ENCODE data around the gene GABRR3. TPM values are rescaled to one million over a fixed set of nuclear protein-coding genes. Genes with fewer than 3 reads are reported as not detected.

The GABRR3 gene
- total and polyA plus RNA-seq, 2 experiments from 2014 or later = not detected

DNA sequence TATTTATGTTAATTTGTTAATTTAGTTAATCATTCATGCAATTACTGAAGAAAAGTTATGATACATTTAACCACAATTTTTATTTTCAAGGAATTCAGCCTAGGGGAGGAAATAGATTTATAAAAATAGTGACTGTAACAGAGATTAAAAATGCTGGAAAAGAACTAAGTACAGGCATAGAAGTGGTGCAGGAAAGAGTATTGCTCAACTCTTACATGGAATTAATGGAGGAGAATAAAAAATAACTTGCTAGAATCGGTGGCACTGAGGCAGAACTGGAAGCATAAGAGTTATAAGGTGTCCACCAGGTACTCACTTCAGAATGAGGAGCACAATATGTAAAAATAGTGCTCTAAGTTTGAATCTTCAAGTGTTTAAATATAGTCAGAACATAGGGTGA, 38.4 kb upstream of the GABRR3 start:
- no peaks in the 10 kb centered on the region for H3K4me1 Mint-ChIP-seq
- no peak overlapping the region for H2AFZ ChIP-seq
- H3K27ac Mint-ChIP-seq = no peak overlapping the region
- no peaks in the 10 kb centered on the region for H3K36me3 ChIP-seq (ENCODE audit: insufficient read depth)
- H3K27me3 ChIP-seq (ENCODE audit: insufficient read depth) = no peaks in the 10 kb centered on the region
- no peaks in the 10 kb centered on the region for H3F3A ChIP-seq (replicated peaks; ENCODE audit: low read depth)
- H3K9me2 ChIP-seq (ENCODE audit: insufficient read depth) = 0 out of 2 replicates have a peak, but pooled peaks cover 3% of the 10 kb centered on the region
- no peaks in the 10 kb centered on the region for H4K20me1 ChIP-seq (replicated peaks; ENCODE audit: insufficient read depth)
- H3K79me2 ChIP-seq (replicated peaks; ENCODE audit: insufficient read depth) = no peaks in the 10 kb centered on the region
- DNase-seq (ENCODE audit: low spot score) (no peak), ATAC-seq (no peak)
- H3K4me3 Mint-ChIP-seq = no peak overlapping the region
- no peak overlapping the region for H3K4me3 ChIP-seq
- H3K36me3 Mint-ChIP-seq (ENCODE audit: low read depth) = no peaks in the 10 kb centered on the region
- H3K27me3 Mint-ChIP-seq (ENCODE audit: insufficient read depth, low read depth, poor library complexity) = no peaks in the 10 kb centered on the region
- TF ChIP-seq, protein P1, sequence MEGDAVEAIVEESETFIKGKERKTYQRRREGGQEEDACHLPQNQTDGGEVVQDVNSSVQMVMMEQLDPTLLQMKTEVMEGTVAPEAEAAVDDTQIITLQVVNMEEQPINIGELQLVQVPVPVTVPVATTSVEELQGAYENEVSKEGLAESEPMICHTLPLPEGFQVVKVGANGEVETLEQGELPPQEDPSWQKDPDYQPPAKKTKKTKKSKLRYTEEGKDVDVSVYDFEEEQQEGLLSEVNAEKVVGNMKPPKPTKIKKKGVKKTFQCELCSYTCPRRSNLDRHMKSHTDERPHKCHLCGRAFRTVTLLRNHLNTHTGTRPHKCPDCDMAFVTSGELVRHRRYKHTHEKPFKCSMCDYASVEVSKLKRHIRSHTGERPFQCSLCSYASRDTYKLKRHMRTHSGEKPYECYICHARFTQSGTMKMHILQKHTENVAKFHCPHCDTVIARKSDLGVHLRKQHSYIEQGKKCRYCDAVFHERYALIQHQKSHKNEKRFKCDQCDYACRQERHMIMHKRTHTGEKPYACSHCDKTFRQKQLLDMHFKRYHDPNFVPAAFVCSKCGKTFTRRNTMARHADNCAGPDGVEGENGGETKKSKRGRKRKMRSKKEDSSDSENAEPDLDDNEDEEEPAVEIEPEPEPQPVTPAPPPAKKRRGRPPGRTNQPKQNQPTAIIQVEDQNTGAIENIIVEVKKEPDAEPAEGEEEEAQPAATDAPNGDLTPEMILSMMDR (conservative IDR thresholded peaks at IDR 0.05; ENCODE audit: low read depth in 2 of 2) = no peak
- TF ChIP-seq STAT1 (IDR thresholded peaks at IDR 0.05; ENCODE audit: unreplicated experiment) (no peak), CREB1 (CRISPR knock-in tag; IDR thresholded peaks at IDR 0.05; ENCODE audit: low read depth) (no peak), POLR2AphosphoS5 (IDR thresholded peaks at IDR 0.05; ENCODE audit: low read depth) (no peak), ZNF331 (CRISPR knock-in tag; IDR thresholded peaks at IDR 0.05; ENCODE audit: low read depth) (no peak), EZH2phosphoT487 (IDR thresholded peaks at IDR 0.05; ENCODE audit: unreplicated experiment) (no peak), JUNB (IDR thresholded peaks at IDR 0.05; ENCODE audit: unreplicated experiment) (no peak), NANOG (IDR thresholded peaks at IDR 0.05; ENCODE audit: borderline replicate concordance) (no peak), EZH2 (IDR thresholded peaks at IDR 0.05; ENCODE audit: low read depth, unreplicated experiment) (no peak), ZNF114 (CRISPR knock-in tag; IDR thresholded peaks at IDR 0.05) (no peak)
- TF ChIP-seq, protein P2, sequence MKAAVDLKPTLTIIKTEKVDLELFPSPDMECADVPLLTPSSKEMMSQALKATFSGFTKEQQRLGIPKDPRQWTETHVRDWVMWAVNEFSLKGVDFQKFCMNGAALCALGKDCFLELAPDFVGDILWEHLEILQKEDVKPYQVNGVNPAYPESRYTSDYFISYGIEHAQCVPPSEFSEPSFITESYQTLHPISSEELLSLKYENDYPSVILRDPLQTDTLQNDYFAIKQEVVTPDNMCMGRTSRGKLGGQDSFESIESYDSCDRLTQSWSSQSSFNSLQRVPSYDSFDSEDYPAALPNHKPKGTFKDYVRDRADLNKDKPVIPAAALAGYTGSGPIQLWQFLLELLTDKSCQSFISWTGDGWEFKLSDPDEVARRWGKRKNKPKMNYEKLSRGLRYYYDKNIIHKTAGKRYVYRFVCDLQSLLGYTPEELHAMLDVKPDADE (IDR thresholded peaks at IDR 0.05) = no peak
- TF ChIP-seq, protein P3, sequence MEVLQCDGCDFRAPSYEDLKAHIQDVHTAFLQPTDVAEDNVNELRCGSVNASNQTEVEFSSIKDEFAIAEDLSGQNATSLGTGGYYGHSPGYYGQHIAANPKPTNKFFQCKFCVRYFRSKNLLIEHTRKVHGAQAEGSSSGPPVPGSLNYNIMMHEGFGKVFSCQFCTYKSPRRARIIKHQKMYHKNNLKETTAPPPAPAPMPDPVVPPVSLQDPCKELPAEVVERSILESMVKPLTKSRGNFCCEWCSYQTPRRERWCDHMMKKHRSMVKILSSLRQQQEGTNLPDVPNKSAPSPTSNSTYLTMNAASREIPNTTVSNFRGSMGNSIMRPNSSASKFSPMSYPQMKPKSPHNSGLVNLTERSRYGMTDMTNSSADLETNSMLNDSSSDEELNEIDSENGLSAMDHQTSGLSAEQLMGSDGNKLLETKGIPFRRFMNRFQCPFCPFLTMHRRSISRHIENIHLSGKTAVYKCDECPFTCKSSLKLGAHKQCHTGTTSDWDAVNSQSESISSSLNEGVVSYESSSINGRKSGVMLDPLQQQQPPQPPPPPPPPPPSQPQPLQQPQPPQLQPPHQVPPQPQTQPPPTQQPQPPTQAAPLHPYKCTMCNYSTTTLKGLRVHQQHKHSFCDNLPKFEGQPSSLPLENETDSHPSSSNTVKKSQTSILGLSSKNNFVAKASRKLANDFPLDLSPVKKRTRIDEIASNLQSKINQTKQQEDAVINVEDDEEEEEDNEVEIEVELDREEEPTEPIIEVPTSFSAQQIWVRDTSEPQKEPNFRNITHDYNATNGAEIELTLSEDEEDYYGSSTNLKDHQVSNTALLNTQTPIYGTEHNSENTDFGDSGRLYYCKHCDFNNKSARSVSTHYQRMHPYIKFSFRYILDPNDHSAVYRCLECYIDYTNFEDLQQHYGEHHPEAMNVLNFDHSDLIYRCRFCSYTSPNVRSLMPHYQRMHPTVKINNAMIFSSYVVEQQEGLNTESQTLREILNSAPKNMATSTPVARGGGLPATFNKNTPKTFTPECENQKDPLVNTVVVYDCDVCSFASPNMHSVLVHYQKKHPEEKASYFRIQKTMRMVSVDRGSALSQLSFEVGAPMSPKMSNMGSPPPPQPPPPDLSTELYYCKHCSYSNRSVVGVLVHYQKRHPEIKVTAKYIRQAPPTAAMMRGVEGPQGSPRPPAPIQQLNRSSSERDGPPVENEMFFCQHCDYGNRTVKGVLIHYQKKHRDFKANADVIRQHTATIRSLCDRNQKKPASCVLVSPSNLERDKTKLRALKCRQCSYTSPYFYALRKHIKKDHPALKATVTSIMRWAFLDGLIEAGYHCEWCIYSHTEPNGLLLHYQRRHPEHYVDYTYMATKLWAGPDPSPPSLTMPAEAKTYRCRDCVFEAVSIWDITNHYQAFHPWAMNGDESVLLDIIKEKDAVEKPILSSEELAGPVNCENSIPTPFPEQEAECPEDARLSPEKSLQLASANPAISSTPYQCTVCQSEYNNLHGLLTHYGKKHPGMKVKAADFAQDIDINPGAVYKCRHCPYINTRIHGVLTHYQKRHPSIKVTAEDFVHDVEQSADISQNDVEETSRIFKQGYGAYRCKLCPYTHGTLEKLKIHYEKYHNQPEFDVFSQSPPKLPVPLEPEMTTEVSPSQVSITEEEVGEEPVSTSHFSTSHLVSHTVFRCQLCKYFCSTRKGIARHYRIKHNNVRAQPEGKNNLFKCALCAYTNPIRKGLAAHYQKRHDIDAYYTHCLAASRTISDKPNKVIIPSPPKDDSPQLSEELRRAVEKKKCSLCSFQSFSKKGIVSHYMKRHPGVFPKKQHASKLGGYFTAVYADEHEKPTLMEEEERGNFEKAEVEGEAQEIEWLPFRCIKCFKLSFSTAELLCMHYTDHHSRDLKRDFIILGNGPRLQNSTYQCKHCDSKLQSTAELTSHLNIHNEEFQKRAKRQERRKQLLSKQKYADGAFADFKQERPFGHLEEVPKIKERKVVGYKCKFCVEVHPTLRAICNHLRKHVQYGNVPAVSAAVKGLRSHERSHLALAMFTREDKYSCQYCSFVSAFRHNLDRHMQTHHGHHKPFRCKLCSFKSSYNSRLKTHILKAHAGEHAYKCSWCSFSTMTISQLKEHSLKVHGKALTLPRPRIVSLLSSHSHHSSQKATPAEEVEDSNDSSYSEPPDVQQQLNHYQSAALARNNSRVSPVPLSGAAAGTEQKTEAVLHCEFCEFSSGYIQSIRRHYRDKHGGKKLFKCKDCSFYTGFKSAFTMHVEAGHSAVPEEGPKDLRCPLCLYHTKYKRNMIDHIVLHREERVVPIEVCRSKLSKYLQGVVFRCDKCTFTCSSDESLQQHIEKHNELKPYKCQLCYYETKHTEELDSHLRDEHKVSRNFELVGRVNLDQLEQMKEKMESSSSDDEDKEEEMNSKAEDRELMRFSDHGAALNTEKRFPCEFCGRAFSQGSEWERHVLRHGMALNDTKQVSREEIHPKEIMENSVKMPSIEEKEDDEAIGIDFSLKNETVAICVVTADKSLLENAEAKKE (CRISPR knock-in tag; IDR thresholded peaks at IDR 0.05) = no peak
- TF ChIP-seq, protein P4, sequence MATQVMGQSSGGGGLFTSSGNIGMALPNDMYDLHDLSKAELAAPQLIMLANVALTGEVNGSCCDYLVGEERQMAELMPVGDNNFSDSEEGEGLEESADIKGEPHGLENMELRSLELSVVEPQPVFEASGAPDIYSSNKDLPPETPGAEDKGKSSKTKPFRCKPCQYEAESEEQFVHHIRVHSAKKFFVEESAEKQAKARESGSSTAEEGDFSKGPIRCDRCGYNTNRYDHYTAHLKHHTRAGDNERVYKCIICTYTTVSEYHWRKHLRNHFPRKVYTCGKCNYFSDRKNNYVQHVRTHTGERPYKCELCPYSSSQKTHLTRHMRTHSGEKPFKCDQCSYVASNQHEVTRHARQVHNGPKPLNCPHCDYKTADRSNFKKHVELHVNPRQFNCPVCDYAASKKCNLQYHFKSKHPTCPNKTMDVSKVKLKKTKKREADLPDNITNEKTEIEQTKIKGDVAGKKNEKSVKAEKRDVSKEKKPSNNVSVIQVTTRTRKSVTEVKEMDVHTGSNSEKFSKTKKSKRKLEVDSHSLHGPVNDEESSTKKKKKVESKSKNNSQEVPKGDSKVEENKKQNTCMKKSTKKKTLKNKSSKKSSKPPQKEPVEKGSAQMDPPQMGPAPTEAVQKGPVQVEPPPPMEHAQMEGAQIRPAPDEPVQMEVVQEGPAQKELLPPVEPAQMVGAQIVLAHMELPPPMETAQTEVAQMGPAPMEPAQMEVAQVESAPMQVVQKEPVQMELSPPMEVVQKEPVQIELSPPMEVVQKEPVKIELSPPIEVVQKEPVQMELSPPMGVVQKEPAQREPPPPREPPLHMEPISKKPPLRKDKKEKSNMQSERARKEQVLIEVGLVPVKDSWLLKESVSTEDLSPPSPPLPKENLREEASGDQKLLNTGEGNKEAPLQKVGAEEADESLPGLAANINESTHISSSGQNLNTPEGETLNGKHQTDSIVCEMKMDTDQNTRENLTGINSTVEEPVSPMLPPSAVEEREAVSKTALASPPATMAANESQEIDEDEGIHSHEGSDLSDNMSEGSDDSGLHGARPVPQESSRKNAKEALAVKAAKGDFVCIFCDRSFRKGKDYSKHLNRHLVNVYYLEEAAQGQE (IDR thresholded peaks at IDR 0.05; ENCODE audit: unreplicated experiment) = no peak
- no peaks in the 10 kb centered on the region for H3K9me3 Mint-ChIP-seq
- H3K4me1 ChIP-seq (ENCODE audit: insufficient read depth) = no peaks in the 10 kb centered on the region
- H3K4me2 ChIP-seq = no peak overlapping the region
- H3K27ac ChIP-seq (ENCODE audit: low read depth) = no peak overlapping the region

Measured in GM23338 (cell line).